Progenitor cell of endocrine pancreas (in vitro differentiated cells): ENCODE measurements around the gene USP5. TPM values are rescaled to one million over a fixed set of nuclear protein-coding genes. Genes with fewer than 3 reads are reported as not detected.

Experiments used
- DNase-seq: peaks from one replicate; pipeline ENCODE4 v3.0.0; 2021; ENCODE audit warnings: low spot score; ENCODE audit not compliant: unreplicated experiment
- H3K27ac Mint-ChIP-seq: 2 replicates; pipeline ENCODE4 v1.8.0; 2021; ENCODE audit warnings: mild to moderate bottlenecking, moderate library complexity, mixed read lengths
- H3K27me3 Mint-ChIP-seq: 2 replicates; pipeline ENCODE4 v1.8.0; 2021; ENCODE audit warnings: mixed read lengths
- H3K36me3 Mint-ChIP-seq: 2 replicates; pipeline ENCODE4 v1.8.0; 2022; ENCODE audit warnings: mixed read lengths; ENCODE audit not compliant: insufficient read depth
- H3K4me1 Mint-ChIP-seq: 2 replicates; pipeline ENCODE4 v1.8.0; 2021; ENCODE audit warnings: low read depth, mixed read lengths
- H3K4me3 Mint-ChIP-seq: 2 replicates; pipeline ENCODE4 v1.8.0; 2021; ENCODE audit warnings: low read depth, mild to moderate bottlenecking, moderate library complexity, mixed read lengths
- H3K9me3 Mint-ChIP-seq: 2 replicates; pipeline ENCODE4 v1.8.0; 2021; ENCODE audit warnings: low read depth, mixed read lengths
- total RNA-seq: library from RNA; stranded (reverse); gene quantifications from 2 replicates; pipeline ENCODE4 v1.2.1, GENCODE V29; 2021
- TF ChIP-seq, protein P1 (sequence below): fragments of 200-600 bp; sonication (generic); IDR thresholded peaks from one replicate; pipeline ENCODE4 v1.5.0; 2021; ENCODE audit warnings: antibody characterized with exemption, mild to moderate bottlenecking; ENCODE audit not compliant: unreplicated experiment

Gene USP5
- total RNA-seq, 1 donor from 2014 or later: 185 TPM

DNA sequence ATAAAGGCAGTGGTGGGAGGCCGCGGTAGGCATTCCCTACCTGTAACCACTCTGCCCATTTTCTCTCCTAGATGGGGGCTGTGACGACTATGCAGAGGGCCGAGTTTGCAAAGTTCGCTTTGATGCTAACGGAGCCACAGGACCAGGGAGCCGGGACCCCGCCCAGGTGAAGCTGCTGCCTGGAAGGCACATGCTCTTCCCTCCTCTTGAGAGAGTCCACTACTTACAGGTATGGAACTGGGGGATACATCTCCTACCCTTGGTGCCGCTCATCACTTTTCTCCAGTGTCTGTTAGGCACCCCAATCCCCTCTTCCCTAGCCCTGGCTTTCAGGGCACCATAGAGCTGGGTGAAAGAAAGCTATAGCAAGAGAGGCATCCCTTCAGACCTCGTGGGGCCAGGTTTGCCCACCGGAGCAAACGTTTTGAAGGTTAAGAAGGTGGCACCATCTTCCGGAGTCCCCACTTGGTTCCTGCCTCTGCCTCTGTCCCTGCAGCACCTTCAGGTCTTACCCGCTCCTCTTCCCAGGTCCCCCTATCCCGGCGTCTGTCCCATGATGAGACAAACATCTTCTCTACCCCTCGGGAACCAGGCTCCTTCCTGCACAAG lies 25.7 kb upstream of the USP5 start:
- peaks cover 54% of the 10 kb centered on the region for H3K27me3 Mint-ChIP-seq
- TF ChIP-seq, protein P1, sequence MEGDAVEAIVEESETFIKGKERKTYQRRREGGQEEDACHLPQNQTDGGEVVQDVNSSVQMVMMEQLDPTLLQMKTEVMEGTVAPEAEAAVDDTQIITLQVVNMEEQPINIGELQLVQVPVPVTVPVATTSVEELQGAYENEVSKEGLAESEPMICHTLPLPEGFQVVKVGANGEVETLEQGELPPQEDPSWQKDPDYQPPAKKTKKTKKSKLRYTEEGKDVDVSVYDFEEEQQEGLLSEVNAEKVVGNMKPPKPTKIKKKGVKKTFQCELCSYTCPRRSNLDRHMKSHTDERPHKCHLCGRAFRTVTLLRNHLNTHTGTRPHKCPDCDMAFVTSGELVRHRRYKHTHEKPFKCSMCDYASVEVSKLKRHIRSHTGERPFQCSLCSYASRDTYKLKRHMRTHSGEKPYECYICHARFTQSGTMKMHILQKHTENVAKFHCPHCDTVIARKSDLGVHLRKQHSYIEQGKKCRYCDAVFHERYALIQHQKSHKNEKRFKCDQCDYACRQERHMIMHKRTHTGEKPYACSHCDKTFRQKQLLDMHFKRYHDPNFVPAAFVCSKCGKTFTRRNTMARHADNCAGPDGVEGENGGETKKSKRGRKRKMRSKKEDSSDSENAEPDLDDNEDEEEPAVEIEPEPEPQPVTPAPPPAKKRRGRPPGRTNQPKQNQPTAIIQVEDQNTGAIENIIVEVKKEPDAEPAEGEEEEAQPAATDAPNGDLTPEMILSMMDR: no peak
- DNase-seq: no peak
- peaks cover 10% of the 10 kb centered on the region for H3K4me1 Mint-ChIP-seq
- H3K36me3 Mint-ChIP-seq: no peaks in the 10 kb centered on the region
- no peaks in the 10 kb centered on the region for H3K9me3 Mint-ChIP-seq
- H3K4me3 Mint-ChIP-seq: no peak overlapping the region
- no peak overlapping the region for H3K27ac Mint-ChIP-seq

GRCh38 chr12:6826734-6827436 lies 25.1 kb upstream of the USP5 start:
- H3K4me3 Mint-ChIP-seq: peak overlapping the region; percentile 71
- peaks cover 1% of the 10 kb centered on the region for H3K36me3 Mint-ChIP-seq
- DNase-seq: no peak
- TF ChIP-seq, protein P1: no peak
- H3K4me1 Mint-ChIP-seq: peaks cover 8% of the 10 kb centered on the region
- no peaks in the 10 kb centered on the region for H3K9me3 Mint-ChIP-seq
- H3K27me3 Mint-ChIP-seq: peaks cover 53% of the 10 kb centered on the region
- H3K27ac Mint-ChIP-seq: peak overlapping the region; percentile 17

DNA sequence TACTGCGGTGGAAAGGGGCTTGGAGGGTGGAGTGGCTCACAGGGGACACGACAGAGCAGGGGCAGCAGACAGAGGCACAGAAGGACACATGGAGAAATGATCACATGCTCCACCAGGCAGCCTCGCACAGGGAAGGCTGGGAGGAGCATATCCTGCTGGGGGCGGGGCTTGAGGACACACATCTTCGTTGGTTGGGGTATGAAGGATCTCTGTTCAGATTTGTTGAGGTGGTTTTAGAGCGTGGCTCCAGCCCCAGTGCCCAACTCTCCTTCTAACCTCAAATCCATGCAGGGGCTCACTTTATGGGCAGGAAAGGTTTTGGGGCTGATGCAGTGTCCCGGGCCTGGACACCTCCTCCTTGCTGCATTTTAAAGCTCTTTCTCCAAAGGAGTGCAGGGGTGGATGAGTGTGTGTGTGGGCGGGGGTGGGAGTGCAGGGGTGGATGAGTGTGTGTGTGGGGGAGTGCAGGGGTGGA lies 24.5 kb upstream of the USP5 start:
- Mint-ChIP-seq H3K27me3 (peaks cover 47% of the 10 kb centered on the region), H3K4me1 (peaks cover 6% of the 10 kb centered on the region), H3K9me3 (no peaks in the 10 kb centered on the region), H3K36me3 (peaks cover 1% of the 10 kb centered on the region), H3K27ac (peak overlapping the region; percentile 17), H3K4me3 (peak overlapping the region; percentile 71)
- TF ChIP-seq, protein P1: no peak
- DNase-seq: no peak

DNA sequence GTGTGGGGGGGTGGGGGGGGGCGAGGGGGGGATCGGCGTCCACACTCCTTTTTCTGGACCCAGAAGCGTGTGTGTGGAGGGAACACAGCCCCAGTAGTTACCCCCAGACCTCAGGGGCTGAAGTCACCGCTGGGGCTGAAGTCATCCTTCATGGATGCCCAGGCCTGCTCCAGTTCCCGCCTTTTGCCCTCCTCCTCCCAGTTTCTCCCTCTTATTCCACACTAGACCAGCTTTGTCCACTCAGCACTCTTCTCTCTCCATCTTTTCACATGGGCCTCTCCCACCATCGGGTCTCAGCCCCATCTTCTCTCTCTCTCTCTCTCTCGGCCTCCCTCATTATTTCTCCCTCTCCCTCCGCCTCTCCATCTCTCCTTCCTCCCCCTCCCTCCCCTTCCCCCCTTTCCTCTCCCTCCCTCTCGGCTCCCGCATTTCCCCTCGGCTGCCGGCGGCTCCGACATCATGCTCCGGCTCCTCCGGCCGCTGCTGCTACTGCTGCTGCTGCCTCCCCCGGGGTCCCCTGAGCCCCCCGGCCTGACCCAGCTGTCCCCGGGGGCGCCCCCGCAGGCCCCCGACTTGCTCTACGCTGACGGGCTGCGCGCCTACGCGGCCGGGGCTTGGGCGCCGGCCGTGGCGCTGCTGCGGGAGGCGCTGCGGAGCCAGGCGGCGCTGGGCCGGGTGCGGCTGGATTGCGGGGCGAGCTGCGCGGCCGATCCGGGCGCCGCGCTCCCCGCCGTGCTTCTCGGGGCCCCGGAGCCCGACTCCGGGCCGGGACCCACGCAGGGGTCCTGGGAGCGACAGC lies 23.8 kb upstream of the USP5 start, which contains the start of gene P3H3:
Gene P3H3, plus strand, starts transcription at position 426 of the 799 bp plus-strand sequence. Its CDS starts 34 bp downstream, at position 460.
- Mint-ChIP-seq H3K9me3 (no peaks in the 10 kb centered on the region), H3K4me1 (peaks cover 6% of the 10 kb centered on the region), H3K27me3 (peaks cover 40% of the 10 kb centered on the region), H3K27ac (peak within 1 kb of the TSS; percentile 89), H3K4me3 (peak within 1 kb of the TSS; percentile 87), H3K36me3 (peaks cover 1% of the 10 kb centered on the region)
- TF ChIP-seq, protein P1: peak; percentile 22
- no peak for DNase-seq
